HepG2 (cell line): ENCODE measurements around the gene RHBDD1. TPM values are rescaled to one million over a fixed set of nuclear protein-coding genes. Genes with fewer than 3 reads are reported as not detected.

Source experiments
- CENPX ChIP-seq: sonication (generic); formaldehyde crosslinking; IDR thresholded peaks from 2 replicates; pipeline ENCODE4 v1.9.0; 2021; ENCODE audit warnings: mild to moderate bottlenecking, missing genetic modification reagents, moderate library complexity
- ELF1 ChIP-seq: sonication (generic); formaldehyde crosslinking; IDR thresholded peaks from 2 replicates; pipeline ENCODE4 v1.4.0; 2020; ENCODE audit warnings: missing genetic modification reagents
- MLLT10 ChIP-seq: sonication (generic); formaldehyde crosslinking; IDR thresholded peaks from 2 replicates; pipeline ENCODE4 v1.4.0; 2020; ENCODE audit warnings: missing genetic modification reagents
- SATB2 ChIP-seq: sonication (generic); formaldehyde crosslinking; IDR thresholded peaks from 2 replicates; pipeline ENCODE4 v1.5.0; 2020; ENCODE audit warnings: missing genetic modification reagents
- ZKSCAN5 ChIP-seq: sonication (generic); formaldehyde crosslinking; IDR thresholded peaks from 2 replicates; pipeline ENCODE4 v1.5.1; 2020; ENCODE audit warnings: mild to moderate bottlenecking, missing genetic modification reagents
- ZNF343 ChIP-seq: sonication (generic); formaldehyde crosslinking; IDR thresholded peaks from 2 replicates; pipeline ENCODE4 v1.4.0; 2020; ENCODE audit warnings: mild to moderate bottlenecking, missing genetic modification reagents
- ZNF883 ChIP-seq: sonication (generic); formaldehyde crosslinking; IDR thresholded peaks from 2 replicates; pipeline ENCODE4 v1.5.1; 2020; ENCODE audit warnings: mild to moderate bottlenecking, missing genetic modification reagents; ENCODE audit errors: not compliant biosample characterization
- ZSCAN25 ChIP-seq: sonication (generic); formaldehyde crosslinking; IDR thresholded peaks from 2 replicates; pipeline ENCODE4 v1.8.0; 2022; ENCODE audit warnings: mild to moderate bottlenecking, missing genetic modification reagents
- polyA plus RNA-seq, 8 experiments: library from polyadenylated mRNA; depleted of rRNA in 3 of 8; stranded (reverse) in 7 of 8; unstranded in 1 of 8; fragments of >200 nt; fragmentation: Illumina TruSeq in 4 of 8; extraction: Trizol in 4 of 8; gene quantifications; 2 replicates each; pipeline versions ENCODE4 v1.2.1 to v1.2.3, GENCODE V29; 2011 to 2016; ENCODE audit warnings: low read depth in 4 of 8, missing spikeins in 1 of 8, mixed read lengths in 1 of 8; ENCODE audit not compliant: insufficient read depth in 1 of 8
- total RNA-seq, 5 experiments: library from RNA; depleted of rRNA; stranded (reverse); fragments of >200 nt; fragmentation: Illumina TruSeq; extraction: Trizol; gene quantifications; 2 replicates each; pipeline ENCODE4 v1.2.3, GENCODE V29; 2016; ENCODE audit warnings: low read depth in 1 of 5
- TF ChIP-seq, protein P1 (sequence below): sonication (generic); formaldehyde crosslinking; IDR thresholded peaks from 2 replicates; pipeline ENCODE4 v1.4.0; 2020; ENCODE audit warnings: missing genetic modification reagents
- TF ChIP-seq, protein P2 (sequence below): sonication (generic); formaldehyde crosslinking; IDR thresholded peaks from 2 replicates; pipeline ENCODE4 v1.5.0; 2020; ENCODE audit warnings: missing genetic modification reagents
- TF ChIP-seq, protein P3 (sequence below): sonication (generic); formaldehyde crosslinking; IDR thresholded peaks from 2 replicates; pipeline ENCODE4 v1.5.0; 2020; ENCODE audit warnings: mild to moderate bottlenecking, missing genetic modification reagents, borderline replicate concordance
- TF ChIP-seq, protein P4 (sequence below): sonication (generic); formaldehyde crosslinking; IDR thresholded peaks from 2 replicates; pipeline ENCODE4 v1.5.0; 2020; ENCODE audit warnings: missing genetic modification reagents
- TF ChIP-seq, protein P5 (sequence below): sonication (generic); formaldehyde crosslinking; IDR thresholded peaks from 2 replicates; pipeline ENCODE4 v1.5.0; 2020; ENCODE audit warnings: mild to moderate bottlenecking, missing genetic modification reagents
- TF ChIP-seq, protein P6 (sequence below): sonication (generic); formaldehyde crosslinking; IDR thresholded peaks from 2 replicates; pipeline ENCODE4 v1.4.0; 2020; ENCODE audit warnings: missing genetic modification reagents

Gene RHBDD1
- total and polyA plus RNA-seq, 2 of the 13 experiments (the other 11 are each of a cell fraction or from before 2014, with no cell fraction given): 8.2 to 9.5 TPM

DNA sequence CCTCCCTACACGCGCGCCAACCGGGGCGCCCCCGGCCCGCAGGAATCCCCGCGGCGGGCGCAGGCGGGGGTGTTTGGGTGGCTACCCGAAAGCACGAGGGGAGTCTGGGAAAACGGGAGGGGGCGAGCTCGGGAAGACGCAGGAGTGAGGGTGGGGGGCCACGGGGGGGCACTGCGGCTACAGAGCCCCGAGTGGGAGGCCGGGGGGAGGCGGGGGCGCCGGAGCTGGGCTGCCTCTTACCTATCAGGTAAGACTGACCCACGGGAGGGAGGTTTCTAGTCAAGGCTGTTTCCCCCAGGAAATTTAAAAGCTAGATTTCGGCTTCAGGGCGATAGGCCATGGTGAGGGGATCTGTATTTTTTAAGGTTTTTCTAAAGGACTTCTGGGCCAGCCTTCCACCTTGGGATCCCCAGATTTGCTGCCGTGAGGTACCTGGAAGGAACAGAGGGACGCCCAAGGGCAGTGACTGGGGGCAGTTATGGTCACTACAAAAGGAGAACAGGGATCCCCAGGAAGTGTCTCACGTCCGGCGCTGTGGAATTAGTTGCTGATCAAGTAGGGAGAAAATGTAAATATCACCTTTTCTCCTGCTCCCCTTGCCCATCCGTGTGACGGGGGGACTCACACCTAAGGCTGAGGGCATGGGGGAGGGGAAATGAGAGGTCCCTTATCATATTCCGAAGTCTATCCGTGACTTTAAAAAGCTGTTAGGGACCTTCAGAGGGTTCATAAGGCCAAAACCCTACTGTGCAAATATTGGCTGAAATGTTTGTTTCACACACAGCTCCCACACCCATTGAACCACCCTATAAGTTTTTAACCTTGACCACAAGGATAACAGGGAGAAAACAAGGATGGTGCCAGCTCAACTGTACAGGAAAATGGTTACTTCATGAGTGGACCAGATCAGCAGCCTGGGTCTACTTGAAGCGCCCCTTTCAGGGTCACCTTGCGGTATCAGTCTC is 35.6 kb upstream of the RHBDD1 start (continued):
- TF ChIP-seq, protein P1, sequence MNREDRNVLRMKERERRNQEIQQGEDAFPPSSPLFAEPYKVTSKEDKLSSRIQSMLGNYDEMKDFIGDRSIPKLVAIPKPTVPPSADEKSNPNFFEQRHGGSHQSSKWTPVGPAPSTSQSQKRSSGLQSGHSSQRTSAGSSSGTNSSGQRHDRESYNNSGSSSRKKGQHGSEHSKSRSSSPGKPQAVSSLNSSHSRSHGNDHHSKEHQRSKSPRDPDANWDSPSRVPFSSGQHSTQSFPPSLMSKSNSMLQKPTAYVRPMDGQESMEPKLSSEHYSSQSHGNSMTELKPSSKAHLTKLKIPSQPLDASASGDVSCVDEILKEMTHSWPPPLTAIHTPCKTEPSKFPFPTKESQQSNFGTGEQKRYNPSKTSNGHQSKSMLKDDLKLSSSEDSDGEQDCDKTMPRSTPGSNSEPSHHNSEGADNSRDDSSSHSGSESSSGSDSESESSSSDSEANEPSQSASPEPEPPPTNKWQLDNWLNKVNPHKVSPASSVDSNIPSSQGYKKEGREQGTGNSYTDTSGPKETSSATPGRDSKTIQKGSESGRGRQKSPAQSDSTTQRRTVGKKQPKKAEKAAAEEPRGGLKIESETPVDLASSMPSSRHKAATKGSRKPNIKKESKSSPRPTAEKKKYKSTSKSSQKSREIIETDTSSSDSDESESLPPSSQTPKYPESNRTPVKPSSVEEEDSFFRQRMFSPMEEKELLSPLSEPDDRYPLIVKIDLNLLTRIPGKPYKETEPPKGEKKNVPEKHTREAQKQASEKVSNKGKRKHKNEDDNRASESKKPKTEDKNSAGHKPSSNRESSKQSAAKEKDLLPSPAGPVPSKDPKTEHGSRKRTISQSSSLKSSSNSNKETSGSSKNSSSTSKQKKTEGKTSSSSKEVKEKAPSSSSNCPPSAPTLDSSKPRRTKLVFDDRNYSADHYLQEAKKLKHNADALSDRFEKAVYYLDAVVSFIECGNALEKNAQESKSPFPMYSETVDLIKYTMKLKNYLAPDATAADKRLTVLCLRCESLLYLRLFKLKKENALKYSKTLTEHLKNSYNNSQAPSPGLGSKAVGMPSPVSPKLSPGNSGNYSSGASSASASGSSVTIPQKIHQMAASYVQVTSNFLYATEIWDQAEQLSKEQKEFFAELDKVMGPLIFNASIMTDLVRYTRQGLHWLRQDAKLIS (CRISPR knock-in tag): 0 out of 2 replicates have a peak, but pooled peaks have one; percentile 49
- TF ChIP-seq SATB2 (CRISPR knock-in tag): peak; percentile 38; the same call in 1 of the 2 replicates
- TF ChIP-seq ZSCAN25 (CRISPR knock-in tag): 0 out of 2 replicates have a peak, but pooled peaks have one; percentile 75
- no peak; the same call in 1 of the 2 replicates for TF ChIP-seq ZNF343 (CRISPR knock-in tag)
- TF ChIP-seq, protein P2, sequence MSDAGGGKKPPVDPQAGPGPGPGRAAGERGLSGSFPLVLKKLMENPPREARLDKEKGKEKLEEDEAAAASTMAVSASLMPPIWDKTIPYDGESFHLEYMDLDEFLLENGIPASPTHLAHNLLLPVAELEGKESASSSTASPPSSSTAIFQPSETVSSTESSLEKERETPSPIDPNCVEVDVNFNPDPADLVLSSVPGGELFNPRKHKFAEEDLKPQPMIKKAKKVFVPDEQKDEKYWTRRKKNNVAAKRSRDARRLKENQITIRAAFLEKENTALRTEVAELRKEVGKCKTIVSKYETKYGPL (CRISPR knock-in tag): 0 out of 2 replicates have a peak, but pooled peaks have one; percentile 14
- TF ChIP-seq CENPX (CRISPR knock-in tag): no peak
- TF ChIP-seq ZKSCAN5 (CRISPR knock-in tag): no peak
- TF ChIP-seq, protein P3, sequence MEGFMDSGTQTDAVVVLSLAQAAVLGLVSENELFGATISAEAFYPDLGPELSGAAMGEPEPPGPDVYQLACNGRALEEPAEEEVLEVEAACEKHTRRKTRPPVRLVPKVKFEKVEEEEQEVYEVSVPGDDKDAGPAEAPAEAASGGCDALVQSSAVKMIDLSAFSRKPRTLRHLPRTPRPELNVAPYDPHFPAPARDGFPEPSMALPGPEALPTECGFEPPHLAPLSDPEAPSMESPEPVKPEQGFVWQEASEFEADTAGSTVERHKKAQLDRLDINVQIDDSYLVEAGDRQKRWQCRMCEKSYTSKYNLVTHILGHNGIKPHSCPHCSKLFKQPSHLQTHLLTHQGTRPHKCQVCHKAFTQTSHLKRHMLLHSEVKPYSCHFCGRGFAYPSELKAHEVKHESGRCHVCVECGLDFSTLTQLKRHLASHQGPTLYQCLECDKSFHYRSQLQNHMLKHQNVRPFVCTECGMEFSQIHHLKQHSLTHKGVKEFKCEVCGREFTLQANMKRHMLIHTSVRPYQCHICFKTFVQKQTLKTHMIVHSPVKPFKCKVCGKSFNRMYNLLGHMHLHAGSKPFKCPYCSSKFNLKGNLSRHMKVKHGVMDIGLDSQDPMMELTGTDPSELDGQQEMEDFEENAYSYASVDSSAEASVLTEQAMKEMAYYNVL (CRISPR knock-in tag): peak; percentile 74; the same call in 1 of the 2 replicates
- TF ChIP-seq, protein P4, sequence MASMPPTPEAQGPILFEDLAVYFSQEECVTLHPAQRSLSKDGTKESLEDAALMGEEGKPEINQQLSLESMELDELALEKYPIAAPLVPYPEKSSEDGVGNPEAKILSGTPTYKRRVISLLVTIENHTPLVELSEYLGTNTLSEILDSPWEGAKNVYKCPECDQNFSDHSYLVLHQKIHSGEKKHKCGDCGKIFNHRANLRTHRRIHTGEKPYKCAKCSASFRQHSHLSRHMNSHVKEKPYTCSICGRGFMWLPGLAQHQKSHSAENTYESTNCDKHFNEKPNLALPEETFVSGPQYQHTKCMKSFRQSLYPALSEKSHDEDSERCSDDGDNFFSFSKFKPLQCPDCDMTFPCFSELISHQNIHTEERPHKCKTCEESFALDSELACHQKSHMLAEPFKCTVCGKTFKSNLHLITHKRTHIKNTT: no peak
- peak; percentile 52 for TF ChIP-seq ELF1 (CRISPR knock-in tag)
- TF ChIP-seq, protein P5, sequence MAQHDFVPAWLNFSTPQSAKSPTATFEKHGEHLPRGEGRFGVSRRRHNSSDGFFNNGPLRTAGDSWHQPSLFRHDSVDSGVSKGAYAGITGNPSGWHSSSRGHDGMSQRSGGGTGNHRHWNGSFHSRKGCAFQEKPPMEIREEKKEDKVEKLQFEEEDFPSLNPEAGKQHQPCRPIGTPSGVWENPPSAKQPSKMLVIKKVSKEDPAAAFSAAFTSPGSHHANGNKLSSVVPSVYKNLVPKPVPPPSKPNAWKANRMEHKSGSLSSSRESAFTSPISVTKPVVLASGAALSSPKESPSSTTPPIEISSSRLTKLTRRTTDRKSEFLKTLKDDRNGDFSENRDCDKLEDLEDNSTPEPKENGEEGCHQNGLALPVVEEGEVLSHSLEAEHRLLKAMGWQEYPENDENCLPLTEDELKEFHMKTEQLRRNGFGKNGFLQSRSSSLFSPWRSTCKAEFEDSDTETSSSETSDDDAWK: no peak
- TF ChIP-seq, protein P6, sequence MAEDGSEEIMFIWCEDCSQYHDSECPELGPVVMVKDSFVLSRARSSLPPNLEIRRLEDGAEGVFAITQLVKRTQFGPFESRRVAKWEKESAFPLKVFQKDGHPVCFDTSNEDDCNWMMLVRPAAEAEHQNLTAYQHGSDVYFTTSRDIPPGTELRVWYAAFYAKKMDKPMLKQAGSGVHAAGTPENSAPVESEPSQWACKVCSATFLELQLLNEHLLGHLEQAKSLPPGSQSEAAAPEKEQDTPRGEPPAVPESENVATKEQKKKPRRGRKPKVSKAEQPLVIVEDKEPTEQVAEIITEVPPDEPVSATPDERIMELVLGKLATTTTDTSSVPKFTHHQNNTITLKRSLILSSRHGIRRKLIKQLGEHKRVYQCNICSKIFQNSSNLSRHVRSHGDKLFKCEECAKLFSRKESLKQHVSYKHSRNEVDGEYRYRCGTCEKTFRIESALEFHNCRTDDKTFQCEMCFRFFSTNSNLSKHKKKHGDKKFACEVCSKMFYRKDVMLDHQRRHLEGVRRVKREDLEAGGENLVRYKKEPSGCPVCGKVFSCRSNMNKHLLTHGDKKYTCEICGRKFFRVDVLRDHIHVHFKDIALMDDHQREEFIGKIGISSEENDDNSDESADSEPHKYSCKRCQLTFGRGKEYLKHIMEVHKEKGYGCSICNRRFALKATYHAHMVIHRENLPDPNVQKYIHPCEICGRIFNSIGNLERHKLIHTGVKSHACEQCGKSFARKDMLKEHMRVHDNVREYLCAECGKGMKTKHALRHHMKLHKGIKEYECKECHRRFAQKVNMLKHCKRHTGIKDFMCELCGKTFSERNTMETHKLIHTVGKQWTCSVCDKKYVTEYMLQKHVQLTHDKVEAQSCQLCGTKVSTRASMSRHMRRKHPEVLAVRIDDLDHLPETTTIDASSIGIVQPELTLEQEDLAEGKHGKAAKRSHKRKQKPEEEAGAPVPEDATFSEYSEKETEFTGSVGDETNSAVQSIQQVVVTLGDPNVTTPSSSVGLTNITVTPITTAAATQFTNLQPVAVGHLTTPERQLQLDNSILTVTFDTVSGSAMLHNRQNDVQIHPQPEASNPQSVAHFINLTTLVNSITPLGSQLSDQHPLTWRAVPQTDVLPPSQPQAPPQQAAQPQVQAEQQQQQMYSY: 0 out of 2 replicates have a peak, but pooled peaks have one; percentile 26
- no peak for TF ChIP-seq ZNF883 (CRISPR knock-in tag)
- TF ChIP-seq MLLT10: no peak
